Liver (tissue), 3 donors: ENCODE measurements around the gene DSEL.

Experiments
- ATF3 ChIP-seq: IDR thresholded peaks from 2 replicates; pipeline ENCODE4 v1.6.1; 2016; ENCODE audit warnings: antibody characterized with exemption
- GABPA ChIP-seq, 2 donors: IDR thresholded peaks in 1 of 2; conservative IDR thresholded peaks in 1 of 2; 2 replicates each; pipeline ENCODE4 v1.6.1; 2016; ENCODE audit warnings: antibody characterized with exemption in 2 of 2, mild to moderate bottlenecking in 1 of 2, moderate library complexity in 1 of 2
- JUND ChIP-seq, 2 donors: IDR thresholded peaks; 2 replicates each; pipeline ENCODE4 v1.6.1; 2016; ENCODE audit warnings: antibody characterized with exemption in 2 of 2
- MAX ChIP-seq: IDR thresholded peaks from 2 replicates; pipeline ENCODE4 v1.6.1; 2016; ENCODE audit warnings: antibody characterized with exemption
- SP1 ChIP-seq: IDR thresholded peaks from 2 replicates; pipeline ENCODE4 v1.6.1; 2018; ENCODE audit warnings: antibody characterized with exemption, mild to moderate bottlenecking
- TAF1 ChIP-seq: conservative IDR thresholded peaks from 2 replicates; pipeline ENCODE4 v1.6.1; 2016; ENCODE audit warnings: antibody characterized with exemption, mild to moderate bottlenecking
- TF ChIP-seq, protein P1 (sequence below): fragments of 150-350 bp; IDR thresholded peaks from 2 replicates; pipeline ENCODE4 v1.5.1; 2017; ENCODE audit warnings: improper control_type of control experiment, low read depth, low read length; ENCODE audit not compliant: missing input control
- TF ChIP-seq, protein P2 (sequence below): IDR thresholded peaks from 2 replicates; pipeline ENCODE4 v1.6.1; 2016; ENCODE audit warnings: antibody characterized with exemption
- donor health status: healthy.
- donor health status: healthy.

GRCh38 chr18:67467188-67467587 is 49.3 kb downstream of the DSEL start:
- TF ChIP-seq ATF3: no peak
- TF ChIP-seq, protein P1, sequence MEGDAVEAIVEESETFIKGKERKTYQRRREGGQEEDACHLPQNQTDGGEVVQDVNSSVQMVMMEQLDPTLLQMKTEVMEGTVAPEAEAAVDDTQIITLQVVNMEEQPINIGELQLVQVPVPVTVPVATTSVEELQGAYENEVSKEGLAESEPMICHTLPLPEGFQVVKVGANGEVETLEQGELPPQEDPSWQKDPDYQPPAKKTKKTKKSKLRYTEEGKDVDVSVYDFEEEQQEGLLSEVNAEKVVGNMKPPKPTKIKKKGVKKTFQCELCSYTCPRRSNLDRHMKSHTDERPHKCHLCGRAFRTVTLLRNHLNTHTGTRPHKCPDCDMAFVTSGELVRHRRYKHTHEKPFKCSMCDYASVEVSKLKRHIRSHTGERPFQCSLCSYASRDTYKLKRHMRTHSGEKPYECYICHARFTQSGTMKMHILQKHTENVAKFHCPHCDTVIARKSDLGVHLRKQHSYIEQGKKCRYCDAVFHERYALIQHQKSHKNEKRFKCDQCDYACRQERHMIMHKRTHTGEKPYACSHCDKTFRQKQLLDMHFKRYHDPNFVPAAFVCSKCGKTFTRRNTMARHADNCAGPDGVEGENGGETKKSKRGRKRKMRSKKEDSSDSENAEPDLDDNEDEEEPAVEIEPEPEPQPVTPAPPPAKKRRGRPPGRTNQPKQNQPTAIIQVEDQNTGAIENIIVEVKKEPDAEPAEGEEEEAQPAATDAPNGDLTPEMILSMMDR: no peak
- TF ChIP-seq, protein P2, sequence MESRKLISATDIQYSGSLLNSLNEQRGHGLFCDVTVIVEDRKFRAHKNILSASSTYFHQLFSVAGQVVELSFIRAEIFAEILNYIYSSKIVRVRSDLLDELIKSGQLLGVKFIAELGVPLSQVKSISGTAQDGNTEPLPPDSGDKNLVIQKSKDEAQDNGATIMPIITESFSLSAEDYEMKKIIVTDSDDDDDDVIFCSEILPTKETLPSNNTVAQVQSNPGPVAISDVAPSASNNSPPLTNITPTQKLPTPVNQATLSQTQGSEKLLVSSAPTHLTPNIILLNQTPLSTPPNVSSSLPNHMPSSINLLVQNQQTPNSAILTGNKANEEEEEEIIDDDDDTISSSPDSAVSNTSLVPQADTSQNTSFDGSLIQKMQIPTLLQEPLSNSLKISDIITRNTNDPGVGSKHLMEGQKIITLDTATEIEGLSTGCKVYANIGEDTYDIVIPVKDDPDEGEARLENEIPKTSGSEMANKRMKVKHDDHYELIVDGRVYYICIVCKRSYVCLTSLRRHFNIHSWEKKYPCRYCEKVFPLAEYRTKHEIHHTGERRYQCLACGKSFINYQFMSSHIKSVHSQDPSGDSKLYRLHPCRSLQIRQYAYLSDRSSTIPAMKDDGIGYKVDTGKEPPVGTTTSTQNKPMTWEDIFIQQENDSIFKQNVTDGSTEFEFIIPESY: no peak
- no peak for TF ChIP-seq JUND (IDR thresholded peaks at IDR 0.05)
- TF ChIP-seq SP1: no peak
- TF ChIP-seq MAX: no peak
- no peak for TF ChIP-seq GABPA (IDR thresholded peaks at IDR 0.05 in 1 of 2, conservative IDR thresholded peaks at IDR 0.05 in 1 of 2)
- no peak for TF ChIP-seq TAF1
